Ishikawa (cell line): ENCODE measurements around the gene MRPS33.

Source experiments
- CEBPB ChIP-seq: IDR thresholded peaks from 2 replicates; pipeline ENCODE4 v1.6.1; 2012
- CREB1 ChIP-seq: IDR thresholded peaks from 2 replicates; pipeline ENCODE4 v1.6.1; 2012; ENCODE audit warnings: low read depth
- EP300 ChIP-seq: IDR thresholded peaks from 2 replicates; pipeline ENCODE4 v1.6.1; 2012; ENCODE audit warnings: borderline replicate concordance
- FOXM1 ChIP-seq: IDR thresholded peaks from 2 replicates; pipeline ENCODE4 v1.6.1; 2012; ENCODE audit warnings: low read depth, borderline replicate concordance
- MAX ChIP-seq: IDR thresholded peaks from 2 replicates; pipeline ENCODE4 v1.6.1; 2012
- NFIC ChIP-seq: IDR thresholded peaks from 2 replicates; pipeline ENCODE4 v1.6.1; 2012
- RAD21 ChIP-seq: IDR thresholded peaks from 2 replicates; pipeline ENCODE4 v1.6.1; 2012; ENCODE audit warnings: low read depth
- YY1 ChIP-seq: IDR thresholded peaks from 2 replicates; pipeline ENCODE4 v1.6.1; 2012; ENCODE audit warnings: low read depth
- ZBTB7A ChIP-seq: IDR thresholded peaks from 2 replicates; pipeline ENCODE4 v1.6.1; 2012; ENCODE audit warnings: low read depth
- TF ChIP-seq, protein P1 (sequence below): IDR thresholded peaks from 2 replicates; pipeline ENCODE4 v1.6.1; 2012; ENCODE audit warnings: low read depth, mild to moderate bottlenecking

DNA sequence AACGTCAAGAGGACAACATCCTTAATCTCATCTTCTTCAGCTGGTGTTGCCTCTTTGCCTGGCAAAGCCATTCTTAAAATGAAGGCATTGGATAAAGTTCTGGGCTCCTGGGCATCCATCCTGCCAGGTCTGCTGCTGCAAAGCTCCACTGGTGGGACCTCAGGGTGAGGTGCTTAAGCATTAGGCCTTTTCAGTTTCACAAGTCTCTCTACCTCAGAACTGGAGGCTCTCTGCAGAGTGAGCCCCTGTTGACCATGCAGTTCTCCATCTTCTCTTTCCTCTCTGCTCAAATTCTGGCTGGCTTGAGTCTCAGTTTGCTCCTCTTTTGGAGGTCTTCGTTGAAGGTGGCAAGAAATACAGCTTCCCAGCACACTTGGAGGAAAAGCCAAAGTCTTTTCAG lies 47.3 kb downstream of the MRPS33 start:
- no peak for TF ChIP-seq MAX
- no peak for TF ChIP-seq RAD21
- TF ChIP-seq, protein P1, sequence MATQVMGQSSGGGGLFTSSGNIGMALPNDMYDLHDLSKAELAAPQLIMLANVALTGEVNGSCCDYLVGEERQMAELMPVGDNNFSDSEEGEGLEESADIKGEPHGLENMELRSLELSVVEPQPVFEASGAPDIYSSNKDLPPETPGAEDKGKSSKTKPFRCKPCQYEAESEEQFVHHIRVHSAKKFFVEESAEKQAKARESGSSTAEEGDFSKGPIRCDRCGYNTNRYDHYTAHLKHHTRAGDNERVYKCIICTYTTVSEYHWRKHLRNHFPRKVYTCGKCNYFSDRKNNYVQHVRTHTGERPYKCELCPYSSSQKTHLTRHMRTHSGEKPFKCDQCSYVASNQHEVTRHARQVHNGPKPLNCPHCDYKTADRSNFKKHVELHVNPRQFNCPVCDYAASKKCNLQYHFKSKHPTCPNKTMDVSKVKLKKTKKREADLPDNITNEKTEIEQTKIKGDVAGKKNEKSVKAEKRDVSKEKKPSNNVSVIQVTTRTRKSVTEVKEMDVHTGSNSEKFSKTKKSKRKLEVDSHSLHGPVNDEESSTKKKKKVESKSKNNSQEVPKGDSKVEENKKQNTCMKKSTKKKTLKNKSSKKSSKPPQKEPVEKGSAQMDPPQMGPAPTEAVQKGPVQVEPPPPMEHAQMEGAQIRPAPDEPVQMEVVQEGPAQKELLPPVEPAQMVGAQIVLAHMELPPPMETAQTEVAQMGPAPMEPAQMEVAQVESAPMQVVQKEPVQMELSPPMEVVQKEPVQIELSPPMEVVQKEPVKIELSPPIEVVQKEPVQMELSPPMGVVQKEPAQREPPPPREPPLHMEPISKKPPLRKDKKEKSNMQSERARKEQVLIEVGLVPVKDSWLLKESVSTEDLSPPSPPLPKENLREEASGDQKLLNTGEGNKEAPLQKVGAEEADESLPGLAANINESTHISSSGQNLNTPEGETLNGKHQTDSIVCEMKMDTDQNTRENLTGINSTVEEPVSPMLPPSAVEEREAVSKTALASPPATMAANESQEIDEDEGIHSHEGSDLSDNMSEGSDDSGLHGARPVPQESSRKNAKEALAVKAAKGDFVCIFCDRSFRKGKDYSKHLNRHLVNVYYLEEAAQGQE, result no peak
- no peak for TF ChIP-seq EP300
- TF ChIP-seq YY1, result no peak
- TF ChIP-seq ZBTB7A, result no peak
- TF ChIP-seq CREB1, result no peak
- TF ChIP-seq CEBPB, result no peak
- no peak for TF ChIP-seq NFIC
- no peak for TF ChIP-seq FOXM1
